Measurements from ENCODE around the gene HSPA8.

DNA sequence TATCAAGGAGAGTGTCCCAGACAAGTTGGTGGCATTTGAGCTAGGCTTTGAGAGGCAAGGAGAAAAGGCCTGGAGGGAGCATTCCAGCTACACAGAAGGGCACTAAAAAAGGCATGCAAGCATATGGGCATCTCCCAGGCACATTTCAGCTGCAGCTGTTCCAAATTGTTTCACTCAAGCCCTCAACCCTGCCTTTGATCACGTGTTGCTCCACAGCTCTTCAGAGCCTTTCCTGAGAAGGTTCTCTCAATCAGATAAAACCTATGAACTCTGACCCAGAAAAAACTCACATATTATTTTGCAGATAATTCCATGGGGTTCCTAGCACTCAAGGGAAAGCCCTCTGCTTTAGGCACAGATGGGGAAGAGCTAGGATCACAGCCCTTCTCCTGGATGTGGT is 24.4 kb upstream of the HSPA8 start:
- no peak for TF ChIP-seq ZNF274 (IDR thresholded peaks at IDR 0.05; ENCODE audit: low read depth, low read length)
- no peak for TF ChIP-seq POLR2A (IDR thresholded peaks at IDR 0.05; ENCODE audit: borderline replicate concordance, extremely low read depth, insufficient read depth, insufficient read length)
- TF ChIP-seq EZH2phosphoT487 (IDR thresholded peaks at IDR 0.05; ENCODE audit: borderline replicate concordance): no peak
- TF ChIP-seq, protein P1, sequence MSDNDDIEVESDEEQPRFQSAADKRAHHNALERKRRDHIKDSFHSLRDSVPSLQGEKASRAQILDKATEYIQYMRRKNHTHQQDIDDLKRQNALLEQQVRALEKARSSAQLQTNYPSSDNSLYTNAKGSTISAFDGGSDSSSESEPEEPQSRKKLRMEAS (IDR thresholded peaks at IDR 0.05): no peak
- TF ChIP-seq, protein P2, sequence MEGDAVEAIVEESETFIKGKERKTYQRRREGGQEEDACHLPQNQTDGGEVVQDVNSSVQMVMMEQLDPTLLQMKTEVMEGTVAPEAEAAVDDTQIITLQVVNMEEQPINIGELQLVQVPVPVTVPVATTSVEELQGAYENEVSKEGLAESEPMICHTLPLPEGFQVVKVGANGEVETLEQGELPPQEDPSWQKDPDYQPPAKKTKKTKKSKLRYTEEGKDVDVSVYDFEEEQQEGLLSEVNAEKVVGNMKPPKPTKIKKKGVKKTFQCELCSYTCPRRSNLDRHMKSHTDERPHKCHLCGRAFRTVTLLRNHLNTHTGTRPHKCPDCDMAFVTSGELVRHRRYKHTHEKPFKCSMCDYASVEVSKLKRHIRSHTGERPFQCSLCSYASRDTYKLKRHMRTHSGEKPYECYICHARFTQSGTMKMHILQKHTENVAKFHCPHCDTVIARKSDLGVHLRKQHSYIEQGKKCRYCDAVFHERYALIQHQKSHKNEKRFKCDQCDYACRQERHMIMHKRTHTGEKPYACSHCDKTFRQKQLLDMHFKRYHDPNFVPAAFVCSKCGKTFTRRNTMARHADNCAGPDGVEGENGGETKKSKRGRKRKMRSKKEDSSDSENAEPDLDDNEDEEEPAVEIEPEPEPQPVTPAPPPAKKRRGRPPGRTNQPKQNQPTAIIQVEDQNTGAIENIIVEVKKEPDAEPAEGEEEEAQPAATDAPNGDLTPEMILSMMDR (IDR thresholded peaks at IDR 0.05 in 2 of 3, conservative IDR thresholded peaks at IDR 0.05 in 1 of 3; ENCODE audit: borderline replicate concordance in 1 of 3, insufficient read depth in 1 of 3, low read depth in 2 of 3, low read length in 2 of 3): no peak
- no peak for TF ChIP-seq EGR1 (IDR thresholded peaks at IDR 0.05; ENCODE audit: low read depth)
- TF ChIP-seq CEBPB (IDR thresholded peaks at IDR 0.05; ENCODE audit: low read depth): no peak
- no peak for TF ChIP-seq EZH2 (IDR thresholded peaks at IDR 0.05)
- TF ChIP-seq JUND (IDR thresholded peaks at IDR 0.05): no peak
- TF ChIP-seq FOSL1 (IDR thresholded peaks at IDR 0.05; ENCODE audit: low read depth): no peak
- TF ChIP-seq, protein P3, sequence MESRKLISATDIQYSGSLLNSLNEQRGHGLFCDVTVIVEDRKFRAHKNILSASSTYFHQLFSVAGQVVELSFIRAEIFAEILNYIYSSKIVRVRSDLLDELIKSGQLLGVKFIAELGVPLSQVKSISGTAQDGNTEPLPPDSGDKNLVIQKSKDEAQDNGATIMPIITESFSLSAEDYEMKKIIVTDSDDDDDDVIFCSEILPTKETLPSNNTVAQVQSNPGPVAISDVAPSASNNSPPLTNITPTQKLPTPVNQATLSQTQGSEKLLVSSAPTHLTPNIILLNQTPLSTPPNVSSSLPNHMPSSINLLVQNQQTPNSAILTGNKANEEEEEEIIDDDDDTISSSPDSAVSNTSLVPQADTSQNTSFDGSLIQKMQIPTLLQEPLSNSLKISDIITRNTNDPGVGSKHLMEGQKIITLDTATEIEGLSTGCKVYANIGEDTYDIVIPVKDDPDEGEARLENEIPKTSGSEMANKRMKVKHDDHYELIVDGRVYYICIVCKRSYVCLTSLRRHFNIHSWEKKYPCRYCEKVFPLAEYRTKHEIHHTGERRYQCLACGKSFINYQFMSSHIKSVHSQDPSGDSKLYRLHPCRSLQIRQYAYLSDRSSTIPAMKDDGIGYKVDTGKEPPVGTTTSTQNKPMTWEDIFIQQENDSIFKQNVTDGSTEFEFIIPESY (IDR thresholded peaks at IDR 0.05; ENCODE audit: extremely low read depth, insufficient replicate concordance, low read length): no peak
